Fibroblast of villous mesenchyme (primary cell): ENCODE measurements around the gene FAM114A1. TPM values are rescaled to one million over a fixed set of nuclear protein-coding genes. Genes with fewer than 3 reads are reported as not detected.
A peak's percentile ranks its signal among the peaks of the same experiment; 100 is the strongest.

ENCODE experiments used
- DNase-seq: peaks from one replicate; pipeline ENCODE4 v3.0.0-alpha.2; 2010; ENCODE audit warnings: low read depth
- H3K4me3 ChIP-seq: 2 replicates; pipeline ENCODE4 v1.5.1; 2011; ENCODE audit warnings: low read depth, mild to moderate bottlenecking, low read length
- CTCF ChIP-seq: IDR thresholded peaks from 2 replicates; pipeline ENCODE4 v1.5.1; 2012; ENCODE audit warnings: low read depth, mild to moderate bottlenecking, low read length; ENCODE audit not compliant: insufficient read depth
- total RNA-seq: library from RNA; depleted of rRNA; stranded (reverse); fragments of >200 nt; gene quantifications from 2 replicates; pipeline ENCODE4 v1.2.3, GENCODE V29; 2012

The FAM114A1 gene
- total RNA-seq, 1 donor, result 471 TPM

- no peak for TF ChIP-seq CTCF
- no peak for DNase-seq
- H3K4me3 ChIP-seq, result no peak overlapping the region
These were observed 51.9 kb downstream of the FAM114A1 start for GRCh38 chr4:38919494-38919893.

GRCh38 chr4:38920186-38920585, 52.6 kb downstream of the FAM114A1 start:
- no peak for DNase-seq

GRCh38 chr4:38920677-38921076, 53.1 kb downstream of the FAM114A1 start:
- TF ChIP-seq CTCF, result no peak
- no peak for DNase-seq
- H3K4me3 ChIP-seq, result no peak overlapping the region

More at GRCh38 chr4:38920186-38920585, 52.6 kb downstream of the FAM114A1 start:
- TF ChIP-seq CTCF, result no peak
- no peak overlapping the region for H3K4me3 ChIP-seq

- no peak for DNase-seq
- no peak for TF ChIP-seq CTCF
- H3K4me3 ChIP-seq, result no peak overlapping the region
These were observed 53.5 kb downstream of the FAM114A1 start for GRCh38 chr4:38921151-38921550.

- peak; percentile 22 for DNase-seq
- no peak overlapping the region for H3K4me3 ChIP-seq
- no peak for TF ChIP-seq CTCF
These were observed 56.1 kb downstream of the FAM114A1 start for GRCh38 chr4:38923746-38924145.

GRCh38 chr4:38924353-38924752, 56.7 kb downstream of the FAM114A1 start:
- no peak for DNase-seq
- no peak for TF ChIP-seq CTCF

More at GRCh38 chr4:38924353-38924752, 56.7 kb downstream of the FAM114A1 start:
- no peak overlapping the region for H3K4me3 ChIP-seq
